Body of pancreas (tissue), 4 donors: ENCODE data around the gene QRICH1.

Source experiments
- POLR2A ChIP-seq, 3 donors: fragments of 450-650 bp; IDR thresholded peaks; one replicate each; pipeline ENCODE4 v1.6.1; 2016; ENCODE audit warnings: antibody characterized with exemption in 3 of 3, mild to moderate bottlenecking in 2 of 3
- TF ChIP-seq, protein P1 (sequence below), 7 experiments: fragments of 450-650 bp in 4 of 7; fragments of 200-600 bp in 3 of 7; sonication (generic) in 3 of 7; IDR thresholded peaks; one replicate each; pipeline ENCODE4 v1.5.1; 2016 to 2019; ENCODE audit warnings: antibody characterized with exemption in 7 of 7

GRCh38 chr3:49013738-49014660 lies 79.9 kb downstream of the QRICH1 start:
- TF ChIP-seq, protein P1, sequence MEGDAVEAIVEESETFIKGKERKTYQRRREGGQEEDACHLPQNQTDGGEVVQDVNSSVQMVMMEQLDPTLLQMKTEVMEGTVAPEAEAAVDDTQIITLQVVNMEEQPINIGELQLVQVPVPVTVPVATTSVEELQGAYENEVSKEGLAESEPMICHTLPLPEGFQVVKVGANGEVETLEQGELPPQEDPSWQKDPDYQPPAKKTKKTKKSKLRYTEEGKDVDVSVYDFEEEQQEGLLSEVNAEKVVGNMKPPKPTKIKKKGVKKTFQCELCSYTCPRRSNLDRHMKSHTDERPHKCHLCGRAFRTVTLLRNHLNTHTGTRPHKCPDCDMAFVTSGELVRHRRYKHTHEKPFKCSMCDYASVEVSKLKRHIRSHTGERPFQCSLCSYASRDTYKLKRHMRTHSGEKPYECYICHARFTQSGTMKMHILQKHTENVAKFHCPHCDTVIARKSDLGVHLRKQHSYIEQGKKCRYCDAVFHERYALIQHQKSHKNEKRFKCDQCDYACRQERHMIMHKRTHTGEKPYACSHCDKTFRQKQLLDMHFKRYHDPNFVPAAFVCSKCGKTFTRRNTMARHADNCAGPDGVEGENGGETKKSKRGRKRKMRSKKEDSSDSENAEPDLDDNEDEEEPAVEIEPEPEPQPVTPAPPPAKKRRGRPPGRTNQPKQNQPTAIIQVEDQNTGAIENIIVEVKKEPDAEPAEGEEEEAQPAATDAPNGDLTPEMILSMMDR (IDR thresholded peaks at IDR 0.05), result peak in 6 of 7 experiments; percentile 27 to 51 (median 45)
- no peak for TF ChIP-seq POLR2A (IDR thresholded peaks at IDR 0.05)
